Inferior parietal cortex (tissue), 1 donor: ENCODE data around the gene SPATA2.
"Not testable (repeated sequence)": the region's sequence is repeated elsewhere in the genome, so short reads cannot be mapped to it uniquely, and the experiment has no call there.

Experiments
- DNase-seq: peaks from one replicate; pipeline ENCODE4 v3.0.0-alpha.2; 2016; ENCODE audit errors: extremely low spot score

Gene SPATA2, protein sequence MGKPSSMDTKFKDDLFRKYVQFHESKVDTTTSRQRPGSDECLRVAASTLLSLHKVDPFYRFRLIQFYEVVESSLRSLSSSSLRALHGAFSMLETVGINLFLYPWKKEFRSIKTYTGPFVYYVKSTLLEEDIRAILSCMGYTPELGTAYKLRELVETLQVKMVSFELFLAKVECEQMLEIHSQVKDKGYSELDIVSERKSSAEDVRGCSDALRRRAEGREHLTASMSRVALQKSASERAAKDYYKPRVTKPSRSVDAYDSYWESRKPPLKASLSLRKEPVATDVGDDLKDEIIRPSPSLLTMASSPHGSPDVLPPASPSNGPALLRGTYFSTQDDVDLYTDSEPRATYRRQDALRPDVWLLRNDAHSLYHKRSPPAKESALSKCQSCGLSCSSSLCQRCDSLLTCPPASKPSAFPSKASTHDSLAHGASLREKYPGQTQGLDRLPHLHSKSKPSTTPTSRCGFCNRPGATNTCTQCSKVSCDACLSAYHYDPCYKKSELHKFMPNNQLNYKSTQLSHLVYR

DNA sequence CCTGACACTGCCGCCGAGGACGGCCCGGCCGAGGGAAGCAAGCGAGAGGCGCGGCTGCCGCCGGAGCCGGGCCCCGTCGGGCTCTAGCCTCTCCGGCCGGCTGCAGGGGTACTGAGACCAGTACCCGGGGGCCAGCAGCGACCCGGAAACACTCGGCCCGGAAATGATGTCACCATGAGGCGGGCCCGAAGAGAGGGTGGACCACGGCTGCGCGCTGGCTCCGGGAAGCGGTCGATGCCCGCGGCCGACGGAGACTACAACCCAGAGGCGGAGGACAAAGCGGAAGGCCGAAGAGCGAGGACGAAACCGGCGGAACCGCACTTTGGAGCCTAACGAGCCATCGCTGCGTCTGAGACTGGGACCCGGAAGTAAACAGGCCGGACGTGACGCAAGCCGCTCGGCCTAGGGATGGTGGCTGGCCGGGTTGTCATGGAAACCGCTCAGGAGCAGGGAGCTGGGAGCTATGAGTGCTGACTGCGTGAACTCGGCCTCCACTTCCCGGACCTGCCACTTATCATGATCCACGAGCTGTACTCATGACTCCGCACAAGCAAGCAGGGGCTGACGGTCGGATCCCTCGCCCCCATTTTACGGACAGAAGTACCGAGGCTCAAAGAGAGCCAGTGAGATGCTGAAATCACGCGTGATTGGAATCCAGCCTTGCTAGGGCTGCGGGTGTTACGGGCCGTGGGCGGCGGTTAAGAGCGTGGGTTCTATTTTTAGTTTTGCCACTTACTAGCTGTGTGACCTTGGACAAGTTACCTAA is at the start of gene SPATA2:
TSS of gene SPATA2 (minus strand) at position 150 of the 766 bp plus-strand sequence. CDS start 7,039 bp downstream, outside the sequence.
- DNase-seq = peak; percentile 95

DNA sequence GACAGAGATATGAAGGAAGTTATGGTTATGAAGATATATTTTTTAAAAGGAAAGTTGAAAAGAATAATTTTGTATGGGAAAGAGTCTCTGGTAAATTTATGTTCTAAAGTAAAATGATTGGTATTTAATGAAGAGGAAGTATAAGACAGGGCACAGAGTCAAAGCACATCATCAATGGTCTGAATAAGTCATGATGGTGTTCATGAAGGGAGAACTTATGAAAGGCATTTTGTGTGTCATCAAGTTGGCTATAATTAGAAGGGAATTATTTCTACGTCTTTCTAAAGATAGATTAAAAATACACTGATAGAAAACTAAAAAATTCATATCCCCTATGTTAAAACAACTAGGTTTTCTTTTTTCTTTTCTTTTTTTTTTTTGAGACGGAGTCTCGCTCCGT is 46.1 kb upstream of the SPATA2 start:
- no peak for DNase-seq

DNA sequence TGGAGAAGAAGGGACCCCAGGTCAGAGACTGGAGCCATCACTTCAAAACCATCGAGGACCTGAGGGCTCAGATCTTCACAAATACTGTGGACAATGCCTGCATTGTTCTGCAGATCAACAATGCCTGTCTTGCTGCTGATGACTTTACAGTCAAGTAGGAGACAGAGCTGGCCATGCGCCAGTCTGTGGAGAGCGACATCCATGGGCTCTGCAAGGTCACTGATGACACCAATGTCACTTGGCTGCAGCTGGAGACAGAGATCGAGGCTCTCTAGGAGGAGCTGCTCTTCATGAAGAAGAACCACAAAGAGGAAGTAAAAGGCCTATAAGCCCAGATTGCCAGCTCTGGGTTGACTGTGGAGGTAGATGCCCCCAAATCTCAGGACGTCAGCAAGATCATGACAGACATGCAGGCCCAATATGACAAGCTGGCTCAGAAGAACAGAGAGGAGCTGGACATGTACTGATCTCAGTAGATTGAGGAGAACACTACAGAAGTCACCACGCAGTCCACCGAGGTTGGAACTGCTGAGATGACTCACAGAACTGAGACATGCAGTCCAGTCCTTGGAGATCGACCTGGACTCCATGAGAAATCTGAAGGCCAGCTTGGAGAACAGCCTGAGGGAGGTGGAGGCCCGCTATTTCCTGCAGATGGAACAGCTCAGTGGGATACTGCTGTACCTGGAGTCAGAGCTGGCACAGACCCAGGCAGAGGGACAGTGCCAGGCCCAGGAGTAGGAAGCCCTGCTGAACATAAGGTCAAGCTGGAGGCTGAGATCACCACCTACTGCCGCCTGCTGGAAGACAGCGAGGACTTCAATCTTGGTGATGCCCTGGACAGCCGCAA is 42.0 kb upstream of the SPATA2 start:
- DNase-seq = peak; percentile 74

DNA sequence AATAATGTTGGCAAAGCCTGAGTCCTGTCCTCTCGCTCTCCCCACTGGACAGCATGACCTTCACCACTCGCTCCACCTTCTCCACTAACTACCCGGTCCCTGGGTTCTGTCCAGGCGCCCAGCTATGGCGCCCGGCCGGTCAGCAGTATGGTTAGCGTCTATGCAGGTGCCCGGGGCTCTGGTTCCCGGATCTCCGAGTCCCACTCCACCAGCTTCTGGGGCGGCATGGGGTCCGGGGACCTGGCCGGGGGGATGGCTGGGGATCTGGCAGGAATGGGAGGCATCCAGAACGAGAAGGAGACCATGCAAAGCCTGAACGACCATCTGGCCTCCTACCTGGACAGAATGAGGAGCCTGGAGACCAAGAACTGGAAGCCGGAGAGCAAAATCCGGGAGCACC is 41.4 kb upstream of the SPATA2 start:
- DNase-seq = no peak

DNA sequence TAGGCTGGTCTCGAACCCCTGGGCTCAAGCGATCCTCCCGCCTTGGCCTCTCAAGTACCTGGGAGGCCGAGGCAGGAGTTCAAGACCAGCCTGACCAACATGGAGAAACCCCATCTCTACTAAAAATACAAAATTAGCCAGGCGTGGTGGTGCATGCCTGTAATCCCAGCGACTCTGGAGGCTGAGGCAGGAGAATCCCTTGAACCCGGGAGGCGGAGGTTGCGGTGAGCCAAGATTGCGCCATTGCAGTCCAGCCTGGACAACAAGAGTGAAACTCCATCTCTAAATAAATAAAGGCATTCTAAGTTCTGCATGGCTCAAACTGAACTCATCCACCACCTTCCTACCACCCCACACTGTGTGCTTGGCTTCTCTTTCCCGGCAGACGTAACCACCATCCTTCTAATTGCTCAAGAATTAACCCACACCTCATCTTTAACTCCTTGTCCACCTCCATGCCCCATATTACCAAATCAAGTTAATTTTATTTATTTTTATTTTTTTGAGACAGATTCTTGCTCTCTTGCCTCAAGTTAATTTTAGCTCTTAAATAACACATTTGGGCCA is 40.6 kb upstream of the SPATA2 start:
- DNase-seq = not testable (repeated sequence)

DNA sequence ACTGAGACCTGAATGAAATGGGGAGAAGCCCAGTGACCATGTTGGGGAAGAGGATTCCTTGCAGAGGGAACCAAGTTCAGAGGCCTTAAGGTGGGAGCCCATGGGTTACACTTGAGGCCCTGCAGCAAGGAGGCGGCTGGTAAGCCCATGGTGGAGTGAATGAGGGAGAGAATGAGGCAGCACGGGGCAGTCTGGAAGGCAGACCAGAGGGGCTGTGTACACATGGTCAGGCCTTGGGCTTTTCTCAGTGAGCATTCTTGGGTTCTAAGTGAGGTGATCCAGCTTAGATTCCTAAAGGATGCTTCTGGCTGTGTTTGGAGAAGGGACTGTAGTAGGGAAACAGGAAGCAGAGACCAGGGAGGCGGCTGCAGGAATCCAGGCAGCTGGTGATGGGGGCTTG is 39.8 kb upstream of the SPATA2 start:
- DNase-seq = no peak

DNA sequence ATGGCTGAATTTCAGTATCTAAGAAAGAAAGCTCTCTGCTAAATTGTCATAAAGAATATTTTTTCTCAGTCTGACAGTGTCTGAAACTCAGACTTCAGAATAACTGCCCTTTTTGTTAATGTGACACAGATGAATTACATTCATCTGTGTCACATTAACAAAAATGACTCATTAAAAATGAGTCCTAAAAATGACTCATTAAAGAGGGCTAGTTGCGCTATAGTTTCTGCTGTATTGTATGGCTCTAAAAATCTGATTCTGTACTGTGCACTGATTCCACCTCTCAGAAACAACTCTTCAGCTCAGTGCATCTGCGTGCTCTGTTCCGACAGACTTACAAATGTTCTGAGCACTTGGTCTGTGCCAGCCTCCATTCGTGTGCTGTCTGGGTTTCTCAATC is 35.8 kb upstream of the SPATA2 start:
- no peak for DNase-seq

DNA sequence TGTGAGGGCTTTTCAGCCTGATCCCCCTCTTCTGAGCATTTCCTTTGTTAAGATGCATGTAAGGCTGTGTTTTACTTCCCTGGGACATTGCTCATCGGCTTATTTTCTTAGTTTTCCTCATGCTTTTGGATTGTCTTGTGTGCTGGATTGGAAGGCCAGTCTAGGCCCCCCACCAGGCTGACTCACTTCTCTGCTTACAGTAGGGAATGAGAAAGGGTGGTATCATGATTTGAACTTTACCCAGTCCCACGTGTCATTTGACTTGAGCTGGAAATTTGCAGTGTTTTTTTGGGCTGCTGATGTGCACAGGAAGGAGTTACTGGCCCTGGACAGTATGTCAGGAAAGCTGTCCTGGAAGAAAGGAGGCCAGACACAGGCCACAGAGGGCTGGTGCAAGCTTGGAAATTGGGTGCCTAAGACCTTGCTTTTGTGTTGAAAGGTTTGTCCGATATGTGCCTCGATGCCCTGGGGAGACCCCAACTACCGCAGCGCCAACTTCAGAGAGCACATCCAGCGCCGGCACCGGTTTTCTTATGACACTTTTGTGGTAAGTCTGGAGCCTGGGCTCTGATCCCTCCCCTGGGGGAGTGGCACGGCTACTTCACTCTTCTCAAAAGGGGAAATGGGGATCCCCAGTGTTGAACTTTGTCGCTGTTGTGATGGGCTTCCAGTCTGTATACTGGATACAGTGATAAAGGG is 33.6 kb upstream of the SPATA2 start:
- no peak for DNase-seq

DNA sequence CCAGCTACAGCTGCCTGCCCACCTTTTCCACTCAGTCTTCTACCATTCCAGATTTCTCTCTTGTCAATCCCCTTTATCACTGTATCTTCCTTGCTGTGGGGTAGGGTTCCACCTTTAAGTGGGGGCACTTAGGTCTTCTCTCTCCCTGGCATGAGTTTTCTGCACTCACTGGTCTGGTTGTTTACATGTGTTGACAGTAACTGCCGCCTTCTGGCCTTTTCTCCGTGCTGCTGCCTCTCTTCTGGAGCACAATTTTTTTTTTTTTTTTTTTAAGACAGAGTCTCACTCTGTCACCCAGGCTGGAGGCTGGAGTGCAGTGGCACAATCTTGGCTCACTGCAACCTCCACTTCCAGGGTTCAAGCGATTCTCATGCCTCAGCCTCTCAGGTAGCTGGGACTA is 32.8 kb upstream of the SPATA2 start:
- DNase-seq = no peak

DNA sequence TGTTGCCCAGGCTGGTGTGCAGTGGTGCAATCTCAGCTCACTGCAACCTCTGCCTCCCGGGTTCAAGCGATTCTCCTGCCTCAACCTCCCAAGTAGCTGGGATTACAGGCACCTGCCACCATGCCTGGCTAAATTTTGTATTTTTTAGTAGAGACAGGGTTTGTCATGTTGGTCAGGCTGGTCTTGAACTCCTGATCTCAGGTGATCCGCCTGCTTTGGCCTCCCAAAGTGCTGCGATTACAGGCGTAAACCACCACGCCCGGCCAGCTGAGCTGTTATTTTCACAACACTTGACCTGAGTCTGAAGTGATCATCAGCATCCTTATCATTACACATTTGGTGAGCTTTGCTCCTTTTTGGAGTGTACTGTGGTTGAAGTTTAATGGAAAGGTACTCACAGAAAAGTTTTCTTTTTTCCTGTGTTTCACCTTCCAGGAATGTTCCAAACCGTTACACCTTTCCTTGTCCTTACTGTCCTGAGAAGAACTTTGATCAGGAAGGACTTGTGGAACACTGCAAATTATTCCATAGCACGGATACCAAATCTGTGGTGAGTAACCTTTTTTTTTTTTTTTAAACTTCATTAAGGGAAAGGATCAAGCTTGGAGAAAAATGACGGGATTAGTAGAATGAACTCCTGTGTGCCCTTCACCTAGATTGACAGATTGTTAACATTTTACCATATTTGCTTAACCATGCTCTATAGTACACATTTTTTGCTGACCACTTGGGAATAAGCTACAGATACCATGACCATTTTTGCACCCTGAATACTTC is 30.6 kb upstream of the SPATA2 start:
- DNase-seq = no peak

DNA sequence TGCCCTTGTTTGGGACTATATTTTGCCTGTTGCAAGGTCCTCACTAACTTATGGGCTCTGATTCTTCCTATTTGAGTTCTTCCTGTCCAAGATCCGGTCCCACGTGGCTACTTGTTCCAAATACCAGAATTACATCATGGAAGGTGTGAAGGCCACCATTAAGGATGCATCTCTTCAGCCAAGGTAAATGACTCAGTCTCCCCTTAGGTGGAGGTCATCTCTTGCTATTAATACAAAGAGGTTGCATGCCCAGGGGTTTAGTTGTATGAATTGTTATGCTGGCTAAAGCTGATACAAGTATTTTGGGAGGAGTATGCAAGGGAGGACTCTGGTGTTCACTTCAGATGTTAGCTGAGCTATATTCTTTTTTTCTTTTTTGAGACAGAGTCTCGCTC is 30.0 kb upstream of the SPATA2 start:
- DNase-seq = no peak

DNA sequence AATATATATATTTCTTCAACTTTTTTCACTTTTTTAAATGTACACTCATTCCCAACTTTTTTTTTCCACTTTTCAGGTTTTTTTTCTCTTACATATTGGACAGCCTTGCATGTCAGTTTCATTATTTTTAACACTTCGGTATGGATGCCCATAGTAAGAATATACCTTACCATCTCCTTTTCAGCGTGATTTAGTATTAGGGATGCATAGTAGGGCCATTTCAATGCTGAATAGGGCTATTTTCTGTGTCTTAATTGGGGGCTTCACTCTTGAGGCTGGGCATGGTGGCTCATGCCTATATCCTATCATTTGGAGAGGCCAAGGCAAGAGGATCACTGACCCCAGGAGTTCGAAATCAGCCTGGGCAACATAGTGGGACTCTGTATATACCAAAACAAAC is 27.6 kb upstream of the SPATA2 start:
- no peak for DNase-seq

DNA sequence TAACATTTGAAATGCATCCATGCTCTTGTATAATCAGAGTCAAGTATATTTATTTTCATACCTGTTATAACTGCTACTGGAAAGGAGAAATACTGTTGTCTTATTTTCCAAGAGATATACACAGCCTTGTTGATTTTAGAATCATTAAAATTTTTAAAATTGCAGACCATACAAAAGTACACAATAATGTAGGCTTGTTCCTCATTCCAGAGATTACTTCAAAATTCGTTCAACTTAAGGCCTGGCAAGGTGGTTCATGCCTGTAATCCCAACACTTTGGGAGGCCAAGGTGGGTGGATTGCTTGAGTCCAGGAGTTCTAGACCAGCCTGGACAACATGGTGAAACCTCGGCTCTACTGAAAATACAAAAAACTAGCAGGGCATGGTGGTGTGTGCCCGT is 27.0 kb upstream of the SPATA2 start:
- DNase-seq = no peak

DNA sequence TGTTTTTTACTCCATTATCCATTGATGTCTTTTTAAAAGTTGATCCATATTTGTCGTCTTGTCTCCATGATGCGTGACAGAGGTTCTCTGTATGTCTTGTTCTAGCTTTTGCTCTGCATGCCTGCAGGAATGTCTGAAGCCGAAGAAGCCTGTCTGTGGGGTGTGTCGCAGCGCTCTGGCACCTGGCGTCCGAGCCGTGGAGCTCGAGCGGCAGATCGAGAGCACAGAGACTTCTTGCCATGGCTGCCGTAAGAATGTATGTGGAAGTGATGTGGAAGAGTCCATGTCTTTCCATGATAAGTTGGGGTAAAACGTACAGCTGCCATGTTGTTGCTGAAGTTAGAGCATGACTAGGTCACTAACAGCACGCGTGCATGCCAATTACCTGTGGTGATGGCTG is 26.1 kb upstream of the SPATA2 start:
- DNase-seq = no peak

DNA sequence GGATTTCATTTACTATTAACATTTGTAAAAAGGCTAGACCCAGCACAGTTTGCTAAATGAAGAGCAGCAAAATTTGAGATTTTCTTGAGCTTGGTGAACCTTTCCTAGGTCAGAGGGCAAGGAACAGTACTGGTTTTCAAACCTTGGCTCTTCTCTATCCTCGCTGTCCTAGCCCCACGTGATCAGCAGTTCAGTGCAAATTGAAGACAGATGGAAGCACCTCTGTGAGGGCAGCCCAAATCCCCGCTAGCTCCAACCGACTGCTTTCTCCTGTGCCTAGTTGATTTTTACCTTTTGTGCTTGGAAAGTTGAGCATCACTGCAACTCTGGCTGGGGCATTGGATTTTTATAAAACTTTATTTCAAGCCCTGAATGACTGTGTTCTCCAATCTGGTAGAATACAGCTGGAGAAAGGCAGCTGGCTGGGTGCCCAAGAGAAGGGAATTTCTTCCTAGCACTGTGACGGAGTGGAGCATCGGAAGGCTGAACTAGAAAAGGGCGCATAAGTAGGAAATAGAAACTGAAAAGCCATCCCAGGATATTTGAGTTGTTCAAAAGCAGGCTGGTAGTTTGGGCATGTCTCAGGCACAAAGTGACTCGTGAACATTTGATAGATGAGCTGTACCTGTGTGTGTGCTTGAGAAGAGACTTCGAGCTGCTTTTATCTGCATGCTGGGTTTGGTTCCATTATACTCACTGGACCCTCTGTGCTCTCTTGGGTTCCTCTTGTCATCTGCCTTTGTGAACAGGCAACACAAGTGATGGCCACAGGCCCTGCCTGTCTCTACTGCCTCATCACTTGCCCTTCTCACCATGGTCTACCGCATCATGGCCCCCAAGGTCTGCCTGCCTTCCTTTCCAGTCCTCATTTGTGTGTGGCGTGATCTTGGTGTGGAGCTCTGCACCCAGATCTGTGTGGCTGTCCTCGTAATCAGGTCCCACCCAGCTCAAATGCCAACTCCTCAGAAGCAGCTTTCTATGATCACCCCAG is 23.1 kb upstream of the SPATA2 start:
- no peak for DNase-seq

DNA sequence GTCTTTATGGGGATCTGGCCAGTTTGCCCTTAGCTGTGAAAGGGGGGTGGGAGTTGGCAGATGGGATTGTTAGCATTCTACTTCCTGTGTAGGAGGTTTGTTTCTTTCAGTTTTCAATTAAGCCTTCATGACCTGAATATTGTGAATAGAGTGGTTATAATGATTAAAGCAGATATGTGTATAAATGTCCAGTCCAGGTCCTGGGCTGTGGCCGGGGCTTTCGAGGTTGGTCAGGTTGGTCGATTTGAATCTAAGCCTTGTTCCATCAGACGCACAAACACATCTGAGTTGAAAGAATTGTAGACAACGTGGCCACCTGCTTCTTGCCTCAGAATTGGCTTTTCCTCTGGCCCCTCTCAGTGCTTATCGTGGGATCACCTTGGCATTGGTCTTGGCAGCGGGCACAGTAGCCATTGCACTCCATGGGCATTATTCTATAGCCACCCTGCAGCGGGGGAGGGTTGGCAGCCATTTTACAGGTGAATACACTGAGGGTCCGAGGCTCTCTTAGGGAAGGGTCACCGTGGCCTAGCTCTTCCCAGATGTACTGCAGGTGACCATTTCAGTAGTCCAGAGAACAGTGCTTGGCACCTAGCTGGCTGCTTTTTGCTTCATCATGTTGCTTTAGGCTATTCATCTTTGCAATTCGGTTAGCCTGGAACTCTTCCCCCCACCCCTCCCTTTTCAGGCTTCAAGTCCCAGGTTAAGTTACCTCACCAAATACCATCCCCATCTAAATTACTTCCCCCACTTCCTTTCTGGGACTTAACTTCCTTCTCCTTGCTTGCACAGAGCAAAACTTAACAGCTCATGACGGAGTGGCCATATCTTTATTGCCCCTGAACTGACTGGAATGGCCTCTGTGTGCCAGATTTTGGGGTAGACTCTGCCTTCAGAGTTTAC is 21.9 kb upstream of the SPATA2 start:
- no peak for DNase-seq

DNA sequence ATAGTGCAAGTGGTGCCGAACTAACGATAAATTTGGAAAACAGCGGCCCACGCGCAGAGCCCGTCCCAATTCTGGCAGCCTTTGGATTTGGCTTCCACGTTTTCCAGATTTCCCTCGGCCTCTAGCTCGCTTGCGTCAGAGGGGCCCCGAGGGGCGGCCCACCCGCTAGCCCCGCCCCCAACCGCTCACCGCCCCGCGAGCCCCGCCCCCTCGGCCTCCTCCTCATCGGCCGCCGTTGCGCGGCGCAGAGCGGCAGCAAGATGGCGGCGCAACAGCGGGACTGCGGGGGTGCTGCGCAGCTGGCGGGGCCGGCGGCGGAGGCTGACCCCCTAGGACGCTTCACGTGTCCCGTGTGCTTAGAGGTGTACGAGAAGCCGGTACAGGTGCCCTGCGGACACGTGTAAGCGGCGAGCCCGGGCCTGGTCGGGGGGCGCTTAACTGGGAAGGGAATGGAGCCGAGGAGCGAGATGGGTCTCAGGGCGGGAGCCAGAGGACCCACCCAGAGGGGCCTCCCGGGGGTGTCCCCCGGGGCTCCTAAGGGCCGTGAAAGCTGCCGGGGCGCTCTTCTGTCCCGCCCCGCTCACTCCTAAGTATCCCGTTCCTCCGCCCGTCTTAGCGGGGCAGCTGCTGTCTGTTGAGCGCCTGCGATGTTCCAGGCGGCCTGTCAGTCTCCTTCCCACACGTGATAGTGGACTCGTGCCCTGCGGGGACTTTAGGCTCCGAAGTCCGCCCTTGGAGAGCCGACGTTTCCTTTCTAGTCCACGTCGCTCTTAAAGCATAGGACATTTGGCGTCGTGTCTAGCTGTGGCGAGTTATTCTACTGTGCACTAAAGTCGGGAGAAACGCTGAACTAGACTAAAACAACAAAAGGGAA is 21.1 kb upstream of the SPATA2 start, which contains the start of gene RNF114:
TSS of gene RNF114 (plus strand) at position 245 of the 874 bp plus-strand sequence. CDS start at position 261, 16 bp downstream.
- peak; percentile 92 for DNase-seq
